Astrocyte of the cerebellum (primary cell): ENCODE data around the gene CSKMT.
"Not testable (repeated sequence)": the region's sequence is repeated elsewhere in the genome, so short reads cannot be mapped to it uniquely, and the experiment has no call there.

Source experiments
- DNase-seq: peaks from one replicate; pipeline ENCODE4 v3.0.0-alpha.2; 2011; ENCODE audit warnings: low read depth
- H3K4me3 ChIP-seq: 2 replicates; pipeline ENCODE4 v1.5.1; 2011; ENCODE audit warnings: mild to moderate bottlenecking, low read depth, low read length, moderate library complexity
- CTCF ChIP-seq: IDR thresholded peaks from 2 replicates; pipeline ENCODE4 v1.5.1; 2012; ENCODE audit warnings: low read length, low read depth, moderate library complexity, mild to moderate bottlenecking; ENCODE audit errors: missing control alignments
- in situ Hi-C: cut with HindIII; loops from 2 replicates; pipeline ENCODE4 v1.10.0; 2017; ENCODE audit warnings: low sequenced_read_pairs

CSKMT gene

GRCh38 chr11:62671236-62671607 is 6.1 kb downstream of the CSKMT start:
- peak overlapping the region; percentile 78 for H3K4me3 ChIP-seq
- in situ Hi-C loops: no loop called here
- TF ChIP-seq CTCF: no peak
- DNase-seq: no peak

GRCh38 chr11:62671608-62672389 is 6.7 kb downstream of the CSKMT start, which contains the start of the genes LBHD1 and UQCC3:
Gene LBHD1, minus strand, starts transcription at chr11:62672267. Its CDS starts 2,236 bp downstream, at chr11:62670031.
Gene UQCC3, plus strand, starts transcription at chr11:62671673. Its CDS starts 73 bp downstream, at chr11:62671746.
- in situ Hi-C loops: no loop called here

GRCh38 chr11:62673196-62673525 is 8.0 kb downstream of the CSKMT start:
- DNase-seq: no peak
- TF ChIP-seq CTCF: no peak
- in situ Hi-C loops: no loop called here
- no peak overlapping the region for H3K4me3 ChIP-seq

More at GRCh38 chr11:62671608-62672389, 6.7 kb downstream of the CSKMT start, which contains the start of the genes LBHD1 and UQCC3:
- no peak for DNase-seq
- no peak for TF ChIP-seq CTCF
- H3K4me3 ChIP-seq: peak within 1 kb of the TSS; percentile 78

GRCh38 chr11:62675415-62675814 is 10.3 kb downstream of the CSKMT start:
- DNase-seq, H3K4me3 ChIP-seq, in situ Hi-C loops: not testable (repeated sequence)

- no peak for DNase-seq
- H3K4me3 ChIP-seq: no peak overlapping the region
- TF ChIP-seq CTCF: peak; percentile 3
- in situ Hi-C loops: no loop called here
These were observed 11.6 kb downstream of the CSKMT start for GRCh38 chr11:62676698-62677097.

- no peak for TF ChIP-seq CTCF
- no peak overlapping the region for H3K4me3 ChIP-seq
- no peak for DNase-seq
- in situ Hi-C loops: no loop called here
These were observed 12.0 kb downstream of the CSKMT start for GRCh38 chr11:62677156-62677555.

- in situ Hi-C loops: no loop called here
- H3K4me3 ChIP-seq: peak overlapping the region; percentile 80
- DNase-seq: no peak
- no peak for TF ChIP-seq CTCF
These were observed 12.6 kb downstream of the CSKMT start for GRCh38 chr11:62677714-62678113.
